HepG2 (cell line): ENCODE results near the gene KIF7.

Experiments used
- ATF3 ChIP-seq: sonication (generic); formaldehyde crosslinking; IDR thresholded peaks from 2 replicates; pipeline ENCODE4 v1.4.0; 2020; ENCODE audit warnings: missing genetic modification reagents
- CBFB ChIP-seq: sonication (generic); formaldehyde crosslinking; IDR thresholded peaks from 2 replicates; pipeline ENCODE4 v1.4.0; 2020; ENCODE audit warnings: missing genetic modification reagents
- CTCF ChIP-seq: sonication (generic); formaldehyde crosslinking; IDR thresholded peaks from 2 replicates; pipeline ENCODE4 v1.5.0; 2020; ENCODE audit warnings: mild to moderate bottlenecking, missing genetic modification reagents, moderate library complexity
- EZH2 ChIP-seq: conservative IDR thresholded peaks from 2 replicates; pipeline ENCODE4 v1.6.1; 2012; ENCODE audit warnings: mild to moderate bottlenecking, low read depth, low read length, moderate library complexity
- JARID2 ChIP-seq: sonication (generic); formaldehyde crosslinking; IDR thresholded peaks from 2 replicates; pipeline ENCODE4 v1.8.1; 2023; ENCODE audit warnings: missing genetic modification reagents, inconsistent platforms; ENCODE audit not compliant: insufficient replicate concordance
- NCOA2 ChIP-seq: sonication (generic); formaldehyde crosslinking; IDR thresholded peaks from 2 replicates; pipeline ENCODE4 v1.8.0; 2022; ENCODE audit warnings: inconsistent platforms
- RBAK ChIP-seq: sonication (generic); formaldehyde crosslinking; IDR thresholded peaks from 2 replicates; pipeline ENCODE4 v1.5.1; 2020; ENCODE audit warnings: mild to moderate bottlenecking, missing genetic modification reagents
- ZNF839 ChIP-seq: sonication (generic); formaldehyde crosslinking; IDR thresholded peaks from 2 replicates; pipeline ENCODE4 v1.4.0; 2020; ENCODE audit warnings: missing genetic modification reagents, mild to moderate bottlenecking, borderline replicate concordance

- TF ChIP-seq RBAK (CRISPR knock-in tag) (no peak), ZNF839 (no peak), CTCF (CRISPR knock-in tag) (no peak), EZH2 (no peak), ATF3 (CRISPR knock-in tag) (no peak), NCOA2 (CRISPR knock-in tag) (no peak), CBFB (CRISPR knock-in tag) (no peak), JARID2 (CRISPR knock-in tag) (no peak)
These were observed 4.0 kb upstream of the KIF7 start for GRCh38 chr15:89659295-89659694.
